Ascending aorta (tissue), 2 donors: ENCODE results near the gene IRF5. TPM values are rescaled to one million over a fixed set of nuclear protein-coding genes. Genes with fewer than 3 reads are reported as not detected.

ENCODE experiments used
- DNase-seq, 2 donors: peaks; one replicate each; pipeline ENCODE4 v3.0.0-alpha.2; 2019; ENCODE audit warnings: low spot score in 2 of 2
- H3K27ac ChIP-seq, 2 donors: fragments of 200-600 bp; sonication (generic); one replicate each; pipeline ENCODE4 v1.5.1; 2016 to 2017; ENCODE audit warnings: mild to moderate bottlenecking in 1 of 2
- H3K27me3 ChIP-seq: fragments of 200-600 bp; sonication (generic); one replicate; pipeline ENCODE4 v1.5.1; 2017
- H3K36me3 ChIP-seq, 2 donors: fragments of 200-600 bp; sonication (generic); one replicate each; pipeline ENCODE4 v1.5.1; 2016
- H3K4me1 ChIP-seq, 2 donors: fragments of 200-600 bp; sonication (generic); one replicate each; pipeline ENCODE4 v1.5.1; 2016 to 2017; ENCODE audit warnings: mild to moderate bottlenecking in 1 of 2
- H3K4me3 ChIP-seq, 2 donors: fragments of 200-600 bp; sonication (generic); one replicate each; pipeline ENCODE4 v1.5.1; 2016 to 2017; ENCODE audit warnings: mild to moderate bottlenecking in 1 of 2
- H3K9me3 ChIP-seq, 2 donors: fragments of 200-600 bp; sonication (generic); one replicate each; pipeline ENCODE4 v1.5.1; 2016
- intact Hi-C: fragments of 100-400 bp; cut with DNase I; formaldehyde crosslinking; loops from one replicate; pipeline ENCODE4 v1.15.1; 2023
- total RNA-seq: library from RNA; depleted of rRNA; stranded (reverse); fragments of >200 nt; gene quantifications from one replicate; pipeline ENCODE4 v1.1.0, GENCODE V29; 2016
- TF ChIP-seq, protein P1 (sequence below), 3 experiments: fragments of 200-600 bp in 2 of 3; fragments of 450-650 bp in 1 of 3; sonication (generic) in 2 of 3; IDR thresholded peaks; one replicate each; pipeline ENCODE4 v1.5.1; 2016 to 2019; ENCODE audit warnings: antibody characterized with exemption in 3 of 3, mild to moderate bottlenecking in 1 of 3, moderate library complexity in 1 of 3

IRF5 gene
- total RNA-seq, 1 donor from 2014 or later: not detected

DNA sequence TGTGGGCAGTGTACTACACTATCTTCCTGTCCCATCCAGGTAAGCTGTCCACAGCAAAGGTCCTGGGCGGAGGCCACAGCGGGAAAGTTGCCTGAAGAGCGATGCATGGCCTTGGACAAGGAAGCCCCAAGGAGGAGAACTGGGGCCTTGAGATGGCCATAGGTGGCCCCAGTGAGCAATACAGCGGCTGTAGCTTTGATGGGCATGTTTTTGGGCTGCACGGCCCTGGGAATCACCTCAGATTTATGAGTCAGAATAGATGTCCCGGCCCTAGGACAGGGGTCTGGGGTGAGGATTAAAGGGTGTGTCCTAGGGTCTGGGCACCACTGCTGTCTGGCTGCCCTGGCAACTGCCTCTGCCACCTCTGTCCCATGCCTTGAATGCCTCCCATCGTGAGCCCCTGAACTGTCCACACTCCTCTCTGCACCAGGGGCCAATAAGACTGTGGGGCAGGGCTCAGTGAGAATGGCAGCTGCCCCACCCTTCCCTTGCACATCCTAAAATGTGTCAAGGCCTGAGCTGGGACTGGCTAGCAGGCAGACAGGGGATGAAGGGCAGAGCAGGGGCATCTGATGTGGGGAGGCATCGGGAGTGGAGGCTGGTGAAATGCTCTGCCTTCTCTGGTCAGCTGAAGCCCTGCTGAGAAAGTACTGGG lies 9.4 kb upstream of the IRF5 start:
- Histone ChIP-seq H3K36me3 (no peaks in the 10 kb centered on the region), H3K9me3 (no peaks in the 10 kb centered on the region), H3K27me3 (no peaks in the 10 kb centered on the region), H3K4me3 (no peak overlapping the region), H3K4me1 (no peaks in the 10 kb centered on the region), H3K27ac (no peak overlapping the region)
- intact Hi-C loops: no loop called here
- TF ChIP-seq, protein P1, sequence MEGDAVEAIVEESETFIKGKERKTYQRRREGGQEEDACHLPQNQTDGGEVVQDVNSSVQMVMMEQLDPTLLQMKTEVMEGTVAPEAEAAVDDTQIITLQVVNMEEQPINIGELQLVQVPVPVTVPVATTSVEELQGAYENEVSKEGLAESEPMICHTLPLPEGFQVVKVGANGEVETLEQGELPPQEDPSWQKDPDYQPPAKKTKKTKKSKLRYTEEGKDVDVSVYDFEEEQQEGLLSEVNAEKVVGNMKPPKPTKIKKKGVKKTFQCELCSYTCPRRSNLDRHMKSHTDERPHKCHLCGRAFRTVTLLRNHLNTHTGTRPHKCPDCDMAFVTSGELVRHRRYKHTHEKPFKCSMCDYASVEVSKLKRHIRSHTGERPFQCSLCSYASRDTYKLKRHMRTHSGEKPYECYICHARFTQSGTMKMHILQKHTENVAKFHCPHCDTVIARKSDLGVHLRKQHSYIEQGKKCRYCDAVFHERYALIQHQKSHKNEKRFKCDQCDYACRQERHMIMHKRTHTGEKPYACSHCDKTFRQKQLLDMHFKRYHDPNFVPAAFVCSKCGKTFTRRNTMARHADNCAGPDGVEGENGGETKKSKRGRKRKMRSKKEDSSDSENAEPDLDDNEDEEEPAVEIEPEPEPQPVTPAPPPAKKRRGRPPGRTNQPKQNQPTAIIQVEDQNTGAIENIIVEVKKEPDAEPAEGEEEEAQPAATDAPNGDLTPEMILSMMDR (IDR thresholded peaks at IDR 0.05): no peak
- DNase-seq: peak in 1 of 2 donors; percentile 39

DNA sequence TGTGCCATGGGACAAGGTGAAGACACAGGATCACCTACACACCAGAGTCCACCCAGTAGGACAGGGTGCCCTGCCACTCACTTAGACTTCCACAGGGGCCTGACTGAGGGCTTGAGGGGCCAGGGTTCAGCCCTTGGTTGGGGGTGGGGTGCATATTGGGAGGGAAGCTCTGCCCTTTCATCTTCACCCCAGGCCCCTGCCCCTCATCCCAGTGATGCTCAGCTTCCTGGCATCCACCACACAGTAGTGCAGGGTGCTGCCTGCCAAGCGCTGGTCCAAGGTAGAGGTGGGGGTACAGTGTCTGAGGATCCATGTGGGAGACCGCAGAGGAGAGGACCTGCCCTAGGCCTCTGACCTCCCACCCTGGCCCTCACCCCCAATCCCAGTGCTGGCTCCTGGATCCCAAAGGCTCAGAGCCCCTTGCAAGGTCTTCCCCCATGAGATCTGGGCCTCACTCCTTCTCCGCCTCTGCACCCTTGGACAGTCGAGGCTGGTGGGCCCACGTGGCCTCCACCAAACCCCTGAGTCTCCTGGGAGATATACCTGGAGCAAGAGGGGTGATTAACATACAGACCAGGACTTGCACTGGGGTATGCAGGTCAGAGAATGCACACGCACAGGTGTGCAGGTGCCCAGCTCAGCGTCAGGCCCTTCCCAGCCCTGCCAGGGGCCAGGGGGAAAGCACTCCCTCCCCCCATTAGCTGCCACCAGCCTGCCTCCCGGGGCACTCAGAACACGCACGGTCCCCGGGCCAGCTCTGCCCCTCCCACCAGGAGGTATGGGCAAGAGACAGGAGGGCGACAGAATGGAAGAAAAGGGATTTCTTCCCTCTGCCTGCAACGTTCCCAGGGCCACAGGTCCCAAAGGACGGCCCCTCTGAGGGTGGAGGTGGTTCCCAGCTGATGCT lies 8.6 kb upstream of the IRF5 start:
- no peak overlapping the region for H3K4me3 ChIP-seq
- peak in 1 of 2 donors; percentile 52 for DNase-seq
- H3K4me1 ChIP-seq: no peaks in the 10 kb centered on the region
- H3K27me3 ChIP-seq: no peaks in the 10 kb centered on the region
- no peak overlapping the region for H3K27ac ChIP-seq
- TF ChIP-seq, protein P1 (IDR thresholded peaks at IDR 0.05): no peak
- H3K9me3 ChIP-seq: no peaks in the 10 kb centered on the region
- no peaks in the 10 kb centered on the region for H3K36me3 ChIP-seq
- intact Hi-C loops: no loop called here

DNA sequence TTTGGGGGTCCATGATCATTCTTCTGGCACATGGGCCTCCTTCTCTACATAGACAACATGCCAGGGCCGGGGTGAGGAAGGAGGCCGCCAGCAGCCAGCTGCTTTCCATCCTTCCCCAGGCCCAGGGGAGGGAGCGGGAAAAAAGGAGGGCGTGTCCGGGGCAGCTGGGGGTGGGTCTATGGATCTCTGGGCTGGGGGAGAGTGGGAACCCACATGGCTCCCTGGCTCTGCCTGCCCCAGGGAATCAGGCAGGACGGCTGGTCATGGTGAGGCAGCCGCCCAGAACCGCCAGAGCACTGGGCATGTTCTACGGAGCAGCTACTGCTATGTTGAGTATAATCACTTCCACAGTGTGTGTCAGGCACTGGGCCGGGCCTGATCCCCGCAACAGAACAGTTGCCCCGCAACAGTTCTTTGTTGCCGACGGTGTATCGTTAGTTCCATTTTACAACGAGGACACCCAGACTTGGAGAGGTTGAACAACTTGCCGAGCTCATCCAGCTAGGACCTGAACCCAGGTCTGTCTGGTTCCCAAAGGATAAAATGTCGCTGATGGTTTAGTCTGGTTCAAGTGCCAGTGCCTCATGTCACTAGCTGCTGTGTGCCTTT lies 6.4 kb upstream of the IRF5 start:
- DNase-seq: peak in 1 of 2 donors; percentile 37
- no peak overlapping the region for H3K27ac ChIP-seq
- no peak overlapping the region for H3K4me3 ChIP-seq
- no peaks in the 10 kb centered on the region for H3K9me3 ChIP-seq
- H3K27me3 ChIP-seq: no peaks in the 10 kb centered on the region
- no peaks in the 10 kb centered on the region for H3K36me3 ChIP-seq
- intact Hi-C loops: no loop called here
- TF ChIP-seq, protein P1 (IDR thresholded peaks at IDR 0.05): no peak
- no peaks in the 10 kb centered on the region for H3K4me1 ChIP-seq

DNA sequence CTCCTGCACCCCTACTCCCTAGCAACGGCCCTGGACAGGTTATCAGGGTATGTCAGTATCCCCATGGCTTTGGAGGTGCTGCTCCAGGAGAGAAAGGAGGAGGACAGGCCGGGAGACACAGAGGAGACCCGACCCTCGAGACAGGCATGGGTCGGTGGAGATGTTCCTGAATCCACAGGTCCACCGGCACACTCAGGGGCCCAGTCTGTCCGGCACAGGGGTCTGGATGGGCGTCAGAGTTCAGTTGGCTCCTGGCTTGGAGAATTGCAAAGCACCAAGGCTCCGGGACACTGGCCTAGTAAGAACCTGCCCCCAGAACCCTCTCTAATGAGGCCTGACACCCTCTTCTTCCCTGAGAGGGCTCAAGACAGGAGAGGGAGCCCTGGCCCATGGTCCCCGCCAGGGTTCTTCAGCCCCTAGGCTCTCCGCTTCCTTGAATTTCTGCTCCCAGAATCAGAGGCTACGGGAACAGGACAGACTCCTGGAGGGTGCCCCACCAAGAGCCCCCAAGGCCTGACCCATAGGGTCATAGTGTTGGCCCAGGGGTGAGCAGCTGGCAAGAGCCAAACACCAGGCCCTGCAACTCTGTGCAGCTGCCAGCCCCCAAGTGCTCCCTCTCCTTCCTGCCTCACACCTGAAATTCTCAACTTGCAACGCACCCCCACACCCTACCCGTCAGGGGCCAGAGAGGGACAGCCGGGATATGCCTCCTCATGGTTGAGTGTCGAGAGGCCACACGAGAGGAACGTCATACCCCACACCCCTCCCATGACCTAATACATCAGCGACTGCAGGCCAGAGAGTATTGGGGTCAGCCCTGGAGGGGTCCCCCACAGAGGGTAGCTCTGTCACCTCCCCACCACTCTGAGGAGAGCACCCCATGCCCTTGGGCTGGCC lies 5.5 kb upstream of the IRF5 start:
- Histone ChIP-seq H3K4me1 (no peaks in the 10 kb centered on the region), H3K4me3 (no peak overlapping the region), H3K27me3 (no peaks in the 10 kb centered on the region), H3K9me3 (no peaks in the 10 kb centered on the region), H3K36me3 (no peaks in the 10 kb centered on the region), H3K27ac (no peak overlapping the region)
- TF ChIP-seq, protein P1 (IDR thresholded peaks at IDR 0.05): no peak
- peak in 1 of 2 donors; percentile 62 for DNase-seq
- intact Hi-C loops: no loop called here

DNA sequence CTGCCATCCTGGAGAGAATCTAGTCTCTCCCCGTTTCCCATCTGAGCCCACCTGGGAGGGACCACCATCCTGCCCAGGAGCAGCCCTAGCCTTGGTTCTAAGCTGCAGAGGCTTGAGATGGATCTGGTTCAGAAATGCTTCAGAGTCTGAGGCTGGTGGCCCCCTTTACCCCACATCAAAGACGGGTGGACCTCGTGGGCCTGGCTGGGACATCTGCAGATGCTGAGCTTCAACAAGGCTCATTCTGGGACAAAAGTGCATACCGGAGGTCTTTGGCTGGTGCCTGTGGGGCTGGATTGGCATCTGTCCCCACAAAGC lies 4.9 kb upstream of the IRF5 start:
- H3K27me3 ChIP-seq: no peaks in the 10 kb centered on the region
- H3K4me3 ChIP-seq: no peak overlapping the region
- DNase-seq: no peak
- H3K4me1 ChIP-seq: peaks cover under 1 to 4% of the 10 kb centered on the region in 2 donors
- no peak overlapping the region for H3K27ac ChIP-seq
- TF ChIP-seq, protein P1 (IDR thresholded peaks at IDR 0.05): no peak
- H3K9me3 ChIP-seq: no peaks in the 10 kb centered on the region
- H3K36me3 ChIP-seq: no peaks in the 10 kb centered on the region
- intact Hi-C loops: no loop called here
